ENCODE data around the gene RAP2A. TPM values are rescaled to one million over a fixed set of nuclear protein-coding genes. Genes with fewer than 3 reads are reported as not detected.

Gene RAP2A
- 17.4 and 21.3 TPM in 2 replicates for total RNA-seq (2014; rRNA removed; shearing (Covaris generic); ENCODE audit: low replicate concordance)

GRCh38 chr13:97433727-97434396, at the start of gene RAP2A:
Gene RAP2A (plus strand): TSS chr13:97434169. CDS start chr13:97434471, 302 bp downstream.
- no peaks in the 10 kb centered on the region; the same call in 1 of the 2 replicates for H3K36me3 ChIP-seq
- H3K9me3 ChIP-seq = no peaks in the 10 kb centered on the region
- H3K27me3 ChIP-seq = no peaks in the 10 kb centered on the region
- DNase-seq = peak; percentile 89
- peak within 1 kb of the TSS; percentile 86 for H3K4me3 ChIP-seq

- no peaks in the 10 kb centered on the region for H3K9me3 ChIP-seq
- DNase-seq = no peak
- no peaks in the 10 kb centered on the region for H3K27me3 ChIP-seq
- H3K36me3 ChIP-seq = peaks cover 52% of the 10 kb centered on the region
- H3K4me3 ChIP-seq = no peak overlapping the region
Observed at GRCh38 chr13:97384371-97384770, 49.6 kb upstream of the RAP2A start.

- H3K27me3 ChIP-seq = no peaks in the 10 kb centered on the region
- DNase-seq = peak; percentile 17
- no peaks in the 10 kb centered on the region for H3K9me3 ChIP-seq
- no peak overlapping the region for H3K4me3 ChIP-seq
- H3K36me3 ChIP-seq = peaks cover 47% of the 10 kb centered on the region
Observed at GRCh38 chr13:97385146-97385545, 48.8 kb upstream of the RAP2A start.

- Histone ChIP-seq H3K9me3 (no peaks in the 10 kb centered on the region), H3K27me3 (no peaks in the 10 kb centered on the region), H3K4me3 (no peak overlapping the region), H3K36me3 (peaks cover 46% of the 10 kb centered on the region)
- no peak for DNase-seq
Observed at GRCh38 chr13:97385854-97386253, 48.1 kb upstream of the RAP2A start.

- Histone ChIP-seq H3K4me3 (no peak overlapping the region), H3K9me3 (no peaks in the 10 kb centered on the region), H3K27me3 (no peaks in the 10 kb centered on the region), H3K36me3 (peaks cover 45% of the 10 kb centered on the region)
- DNase-seq = no peak
Observed at GRCh38 chr13:97386801-97387484, 47.0 kb upstream of the RAP2A start.

GRCh38 chr13:97387485-97387839, 46.5 kb upstream of the RAP2A start:
- Histone ChIP-seq H3K27me3 (no peaks in the 10 kb centered on the region), H3K4me3 (no peak overlapping the region), H3K36me3 (peaks cover 43% of the 10 kb centered on the region), H3K9me3 (no peaks in the 10 kb centered on the region)
- no peak for DNase-seq

- no peaks in the 10 kb centered on the region for H3K9me3 ChIP-seq
- H3K4me3 ChIP-seq = no peak overlapping the region
- no peak for DNase-seq
- H3K27me3 ChIP-seq = no peaks in the 10 kb centered on the region
- H3K36me3 ChIP-seq = peaks cover 41% of the 10 kb centered on the region
Observed at GRCh38 chr13:97387890-97388289, 46.1 kb upstream of the RAP2A start.

- H3K9me3 ChIP-seq = no peaks in the 10 kb centered on the region
- no peak for DNase-seq
- peaks cover 39% of the 10 kb centered on the region for H3K36me3 ChIP-seq
- H3K4me3 ChIP-seq = no peak overlapping the region
- H3K27me3 ChIP-seq = no peaks in the 10 kb centered on the region
Observed at GRCh38 chr13:97388373-97388772, 45.6 kb upstream of the RAP2A start.

- H3K9me3 ChIP-seq = no peaks in the 10 kb centered on the region
- H3K36me3 ChIP-seq = peaks cover 36% of the 10 kb centered on the region
- H3K27me3 ChIP-seq = no peaks in the 10 kb centered on the region
- DNase-seq = no peak
- H3K4me3 ChIP-seq = no peak overlapping the region
Observed at GRCh38 chr13:97390941-97391600, 42.9 kb upstream of the RAP2A start.

GRCh38 chr13:97392020-97392419, 41.9 kb upstream of the RAP2A start:
- Histone ChIP-seq H3K4me3 (no peak overlapping the region), H3K9me3 (no peaks in the 10 kb centered on the region), H3K36me3 (peaks cover 31% of the 10 kb centered on the region), H3K27me3 (no peaks in the 10 kb centered on the region)
- DNase-seq = no peak

GRCh38 chr13:97394542-97394941, 39.4 kb upstream of the RAP2A start:
- DNase-seq = no peak
- peaks cover 25% of the 10 kb centered on the region for H3K36me3 ChIP-seq

GRCh38 chr13:97395447-97396136, 38.4 kb upstream of the RAP2A start:
- no peak overlapping the region for H3K4me3 ChIP-seq
- no peaks in the 10 kb centered on the region for H3K9me3 ChIP-seq
- H3K36me3 ChIP-seq = peaks cover 25% of the 10 kb centered on the region
- DNase-seq = no peak
- H3K27me3 ChIP-seq = no peaks in the 10 kb centered on the region

More at GRCh38 chr13:97394542-97394941, 39.4 kb upstream of the RAP2A start:
- Histone ChIP-seq H3K27me3 (no peaks in the 10 kb centered on the region), H3K9me3 (no peaks in the 10 kb centered on the region), H3K4me3 (no peak overlapping the region)

- Histone ChIP-seq H3K4me3 (no peak overlapping the region), H3K36me3 (peaks cover 13% of the 10 kb centered on the region), H3K27me3 (no peaks in the 10 kb centered on the region), H3K9me3 (no peaks in the 10 kb centered on the region)
- no peak for DNase-seq
Observed at GRCh38 chr13:97397267-97397666, 36.7 kb upstream of the RAP2A start.

- Histone ChIP-seq H3K36me3 (no peaks in the 10 kb centered on the region), H3K9me3 (no peaks in the 10 kb centered on the region), H3K27me3 (no peaks in the 10 kb centered on the region), H3K4me3 (no peak overlapping the region)
- DNase-seq = no peak
Observed at GRCh38 chr13:97401421-97401820, 32.5 kb upstream of the RAP2A start.

GRCh38 chr13:97403893-97404750, 29.8 kb upstream of the RAP2A start:
- peak; percentile 12 for DNase-seq
- Histone ChIP-seq H3K4me3 (no peak overlapping the region), H3K36me3 (no peaks in the 10 kb centered on the region), H3K9me3 (no peaks in the 10 kb centered on the region), H3K27me3 (peaks cover 2% of the 10 kb centered on the region; the same call in 1 of the 2 replicates)

GRCh38 chr13:97407540-97407939, 26.4 kb upstream of the RAP2A start:
- H3K27me3 ChIP-seq = peaks cover 8% of the 10 kb centered on the region
- no peak for DNase-seq

More at GRCh38 chr13:97407540-97407939, 26.4 kb upstream of the RAP2A start:
- Histone ChIP-seq H3K4me3 (no peak overlapping the region), H3K36me3 (no peaks in the 10 kb centered on the region), H3K9me3 (no peaks in the 10 kb centered on the region)
